GM12878 (cell line): ENCODE data around the gene SGSM2. TPM values are rescaled to one million over a fixed set of nuclear protein-coding genes. Genes with fewer than 3 reads are reported as not detected.

Source experiments
- ATAC-seq: fragments of 200-7000 bp; cut with Tn5 transposase; 3 replicates; pipeline ENCODE4 v1.9.1; 2020; ENCODE audit warnings: mild to moderate bottlenecking, moderate library complexity
- BruUV-seq: library from RNA; stranded (reverse); fragments of 400-500 nt; replicated peaks from 2 replicates; lab custom pipeline; 2021; lab: Mats Ljungman, UMichigan
- CTCF ChIA-PET: fragments of 300-600 bp; sonication (Branson Sonifier 250); formaldehyde crosslinking; extraction: SDS; loops from one replicate; lab custom pipeline; 2021; ENCODE audit warnings: inconsistent platforms; lab: Yijun Ruan, JAX
- POLR2A ChIA-PET: fragments of 350-600 bp; formaldehyde crosslinking; extraction: SDS; loops from one replicate; lab custom pipeline; 2021; ENCODE audit warnings: inconsistent platforms; lab: Charles Lee
- RAD21 ChIA-PET: fragments of 300-600 bp; sonication (Branson Sonifier 250); formaldehyde crosslinking; loops from one replicate; lab custom pipeline; 2023; ENCODE audit warnings: antibody characterized with exemption; ENCODE audit not compliant: unreplicated experiment; lab: Charles Lee
- SMC1A ChIA-PET: fragments of 300-600 bp; sonication (Branson Sonifier 250); formaldehyde crosslinking; loops from one replicate; lab custom pipeline; 2023; ENCODE audit not compliant: unreplicated experiment, uncharacterized antibody; lab: Charles Lee
- DNase-seq: peaks from one replicate; pipeline ENCODE4 v3.0.0-alpha.2; 2011; ENCODE audit warnings: low read depth, low spot score
- FAIRE-seq: peaks from 3 replicates; lab custom pipeline; 2011; peaks lifted over from hg19 to GRCh38; lab: Jason Lieb, UNC
- H2AFZ ChIP-seq: 2 replicates; pipeline ENCODE4 v1.6.0; 2011; ENCODE audit warnings: low read depth, low read length, control low read depth; ENCODE audit not compliant: control insufficient read depth
- H3K27ac ChIP-seq: 2 replicates; pipeline ENCODE4 v1.5.1; 2011; ENCODE audit warnings: control low read depth; ENCODE audit not compliant: control insufficient read depth, insufficient read depth
- H3K27me3 ChIP-seq, 2 experiments: replicated peaks in 1 of 2; 2 replicates each; pipeline versions ENCODE4 v1.6.0 to v1.6.1; 2011; ENCODE audit warnings: low read length in 1 of 2; ENCODE audit not compliant: control insufficient read depth in 2 of 2, insufficient read depth in 2 of 2
- H3K36me3 ChIP-seq, 2 experiments: 2 replicates each; pipeline ENCODE4 v1.5.1; 2011; ENCODE audit warnings: low read length in 1 of 2; ENCODE audit not compliant: control insufficient read depth in 2 of 2, insufficient read depth in 2 of 2
- H3K4me1 ChIP-seq: 2 replicates; pipeline ENCODE4 v1.6.1; 2011; ENCODE audit warnings: mild to moderate bottlenecking, low read length, moderate library complexity, mixed read lengths; ENCODE audit not compliant: control insufficient read depth, insufficient read depth
- H3K4me2 ChIP-seq: 2 replicates; pipeline ENCODE4 v1.6.0; 2011; ENCODE audit warnings: control low read depth; ENCODE audit not compliant: control insufficient read depth, insufficient read depth
- H3K4me3 ChIP-seq: fragments of 200-600 bp; sonication (generic); 2 replicates; pipeline ENCODE4 v1.5.1; 2016
- H3K79me2 ChIP-seq: 2 replicates; pipeline ENCODE4 v1.6.0; 2011; ENCODE audit warnings: low read length; ENCODE audit not compliant: control insufficient read depth, insufficient read depth
- H3K9ac ChIP-seq: 2 replicates; pipeline ENCODE4 v1.8.0; 2011; ENCODE audit warnings: low read length, control low read depth, mixed read lengths; ENCODE audit not compliant: control insufficient read depth, insufficient read depth
- H3K9me3 ChIP-seq: replicated peaks from 3 replicates; pipeline ENCODE4 v1.5.1; 2011; ENCODE audit warnings: mild to moderate bottlenecking, low read length; ENCODE audit not compliant: control insufficient read depth, insufficient read depth
- H4K20me1 ChIP-seq: 2 replicates; pipeline ENCODE4 v1.6.0; 2011; ENCODE audit not compliant: control insufficient read depth, insufficient read depth
- BMI1 ChIP-seq: fragments of 450-650 bp; IDR thresholded peaks from 2 replicates; pipeline ENCODE4 v1.6.1; 2016; ENCODE audit warnings: mild to moderate bottlenecking, moderate library complexity, borderline replicate concordance
- HDAC6 ChIP-seq: fragments of 200-600 bp; sonication (generic); IDR thresholded peaks from one replicate; pipeline ENCODE4 v1.8.0; 2017; ENCODE audit warnings: antibody characterized with exemption; ENCODE audit not compliant: unreplicated experiment
- IKZF2 ChIP-seq, 2 experiments: fragments of 450-650 bp; IDR thresholded peaks; 2 replicates each; pipeline ENCODE4 v1.6.1; 2017; ENCODE audit warnings: mild to moderate bottlenecking in 2 of 2, moderate library complexity in 2 of 2
- NFYB ChIP-seq: IDR thresholded peaks from 2 replicates; pipeline ENCODE4 v1.6.1; 2011; ENCODE audit warnings: low read depth, mild to moderate bottlenecking, low read length, improper control_type of control experiment, moderate library complexity; ENCODE audit not compliant: insufficient read depth
- NR2F1 ChIP-seq: fragments of 450-650 bp; conservative IDR thresholded peaks from 2 replicates; pipeline ENCODE4 v1.6.1; 2017; ENCODE audit warnings: mild to moderate bottlenecking
- POLR2A ChIP-seq: IDR thresholded peaks from 2 replicates; pipeline ENCODE4 v1.6.1; 2011; ENCODE audit warnings: low read depth, mild to moderate bottlenecking, low read length
- STAT3 ChIP-seq: IDR thresholded peaks from 2 replicates; pipeline ENCODE4 v1.6.1; 2011; ENCODE audit warnings: low read depth, low read length, improper control_type of control experiment
- SUPT20H ChIP-seq: IDR thresholded peaks from 2 replicates; pipeline ENCODE4 v1.6.1; 2011; ENCODE audit warnings: low read depth, mild to moderate bottlenecking, low read length, moderate library complexity, borderline replicate concordance; ENCODE audit not compliant: control insufficient read depth
- TBL1XR1 ChIP-seq: IDR thresholded peaks from 2 replicates; pipeline ENCODE4 v1.6.1; 2012; ENCODE audit warnings: low read depth, low read length, improper control_type of control experiment
- YBX1 ChIP-seq: fragments of 450-650 bp; IDR thresholded peaks from 2 replicates; pipeline ENCODE4 v1.6.1; 2016; ENCODE audit warnings: antibody characterized with exemption
- WGBS: methylation state at CpG from one replicate; pipeline ENCODE4 v1.1.6; 2016; ENCODE audit warnings: low lambda C conversion rate; ENCODE audit not compliant: insufficient replicate concordance, insufficient coverage; ENCODE audit errors: missing lambda C conversion rate; 5-methylcytosine and 5-hydroxymethylcytosine counted together
- in situ Hi-C: fragments of 300-500 bp; cut with MboI; formaldehyde crosslinking; loops from 9 replicates; pipeline ENCODE4 v1.14.3; 2018; ENCODE audit warnings: mixed read lengths
- intact Hi-C: fragments of 100-400 bp; cut with micrococcal nuclease; formaldehyde crosslinking; loops from one replicate; pipeline ENCODE4 v1.14.2; 2022; ENCODE audit not compliant: unreplicated experiment
- polyA plus RNA-seq, 11 experiments: library from polyadenylated mRNA; depleted of rRNA in 4 of 11; unstranded in 6 of 11; stranded (reverse) in 5 of 11; fragments of >200 nt; fragmentation: Nextera tagmentation in 4 of 11; fragmentation: Illumina TruSeq in 1 of 11; extraction: Ambion mirVana in 4 of 11; extraction: Trizol in 1 of 11; gene quantifications; 1 replicate in 1 of 11; 2 replicates in 10 of 11; pipeline versions ENCODE4 v1.2.1 to v1.2.3, GENCODE V29; 2011 to 2016; ENCODE audit warnings: inconsistent platforms in 2 of 11, missing spikeins in 2 of 11, low read depth in 1 of 11
- total RNA-seq, 4 experiments: library from RNA; depleted of rRNA in 3 of 4; stranded (reverse); fragments of >200 nt in 3 of 4; fragmentation: Illumina TruSeq in 1 of 4; extraction: Trizol in 1 of 4; gene quantifications; 2 replicates each; pipeline versions ENCODE4 v1.2.1 to v1.2.3, GENCODE V29; 2013 to 2021
- TF ChIP-seq, protein P1 (sequence below), 3 experiments: IDR thresholded peaks in 2 of 3; conservative IDR thresholded peaks in 1 of 3; 2 replicates each; pipeline ENCODE4 v1.5.1; 2011; ENCODE audit warnings: low read depth in 3 of 3, low read length in 3 of 3, mild to moderate bottlenecking in 3 of 3, control low read depth in 2 of 3, moderate library complexity in 2 of 3, inconsistent platforms in 1 of 3, mixed read lengths in 1 of 3; ENCODE audit not compliant: control insufficient read depth in 2 of 3, insufficient read depth in 1 of 3; ENCODE audit errors: extremely low read depth in 1 of 3
- TF ChIP-seq, protein P2 (sequence below): IDR thresholded peaks from 2 replicates; pipeline ENCODE4 v1.6.1; 2012; ENCODE audit warnings: improper control_type of control experiment, low read depth, low read length; ENCODE audit not compliant: insufficient replicate concordance

Gene SGSM2
- total and polyA plus RNA-seq, 10 of the 15 experiments (the other 5 are each of a cell fraction or from before 2014, with no cell fraction given), result 0.50 to 50.9 (median 18.5) TPM

DNA sequence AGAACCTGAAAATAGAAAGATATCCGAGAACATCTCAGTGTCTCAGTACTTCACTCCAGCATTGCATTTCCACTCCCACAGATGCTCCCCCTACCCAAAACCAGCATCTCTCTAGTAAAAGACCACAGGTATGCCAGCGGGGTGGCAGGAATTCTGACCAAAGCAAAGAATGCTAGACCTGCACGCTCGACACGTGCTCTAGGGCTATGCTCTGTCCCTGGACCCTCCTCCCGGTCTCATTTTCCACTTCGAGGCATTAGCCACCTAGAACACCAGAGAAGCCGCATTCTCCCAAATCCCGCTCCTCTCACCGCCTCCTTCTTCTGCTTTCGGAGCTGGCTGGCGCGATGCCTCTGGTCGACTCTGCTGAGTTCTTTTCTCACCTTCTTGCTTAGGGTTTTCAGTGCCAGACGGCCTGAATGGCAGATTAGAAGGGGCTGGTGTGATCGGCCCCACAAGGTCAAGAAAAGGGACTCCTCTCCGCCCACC, 1.5 kb upstream of the SGSM2 start (continued):
- TF ChIP-seq, protein P1, sequence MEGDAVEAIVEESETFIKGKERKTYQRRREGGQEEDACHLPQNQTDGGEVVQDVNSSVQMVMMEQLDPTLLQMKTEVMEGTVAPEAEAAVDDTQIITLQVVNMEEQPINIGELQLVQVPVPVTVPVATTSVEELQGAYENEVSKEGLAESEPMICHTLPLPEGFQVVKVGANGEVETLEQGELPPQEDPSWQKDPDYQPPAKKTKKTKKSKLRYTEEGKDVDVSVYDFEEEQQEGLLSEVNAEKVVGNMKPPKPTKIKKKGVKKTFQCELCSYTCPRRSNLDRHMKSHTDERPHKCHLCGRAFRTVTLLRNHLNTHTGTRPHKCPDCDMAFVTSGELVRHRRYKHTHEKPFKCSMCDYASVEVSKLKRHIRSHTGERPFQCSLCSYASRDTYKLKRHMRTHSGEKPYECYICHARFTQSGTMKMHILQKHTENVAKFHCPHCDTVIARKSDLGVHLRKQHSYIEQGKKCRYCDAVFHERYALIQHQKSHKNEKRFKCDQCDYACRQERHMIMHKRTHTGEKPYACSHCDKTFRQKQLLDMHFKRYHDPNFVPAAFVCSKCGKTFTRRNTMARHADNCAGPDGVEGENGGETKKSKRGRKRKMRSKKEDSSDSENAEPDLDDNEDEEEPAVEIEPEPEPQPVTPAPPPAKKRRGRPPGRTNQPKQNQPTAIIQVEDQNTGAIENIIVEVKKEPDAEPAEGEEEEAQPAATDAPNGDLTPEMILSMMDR (IDR thresholded peaks at IDR 0.05 in 2 of 3, conservative IDR thresholded peaks at IDR 0.05 in 1 of 3; ENCODE audit: control insufficient read depth in 2 of 3, extremely low read depth in 1 of 3, insufficient read depth in 1 of 3, low read depth in 3 of 3, low read length in 3 of 3), result no peak
- TF ChIP-seq YBX1, result no peak
- no peak for TF ChIP-seq BMI1
- no peak for TF ChIP-seq IKZF2 (IDR thresholded peaks at IDR 0.05)
- no peak for TF ChIP-seq HDAC6

DNA sequence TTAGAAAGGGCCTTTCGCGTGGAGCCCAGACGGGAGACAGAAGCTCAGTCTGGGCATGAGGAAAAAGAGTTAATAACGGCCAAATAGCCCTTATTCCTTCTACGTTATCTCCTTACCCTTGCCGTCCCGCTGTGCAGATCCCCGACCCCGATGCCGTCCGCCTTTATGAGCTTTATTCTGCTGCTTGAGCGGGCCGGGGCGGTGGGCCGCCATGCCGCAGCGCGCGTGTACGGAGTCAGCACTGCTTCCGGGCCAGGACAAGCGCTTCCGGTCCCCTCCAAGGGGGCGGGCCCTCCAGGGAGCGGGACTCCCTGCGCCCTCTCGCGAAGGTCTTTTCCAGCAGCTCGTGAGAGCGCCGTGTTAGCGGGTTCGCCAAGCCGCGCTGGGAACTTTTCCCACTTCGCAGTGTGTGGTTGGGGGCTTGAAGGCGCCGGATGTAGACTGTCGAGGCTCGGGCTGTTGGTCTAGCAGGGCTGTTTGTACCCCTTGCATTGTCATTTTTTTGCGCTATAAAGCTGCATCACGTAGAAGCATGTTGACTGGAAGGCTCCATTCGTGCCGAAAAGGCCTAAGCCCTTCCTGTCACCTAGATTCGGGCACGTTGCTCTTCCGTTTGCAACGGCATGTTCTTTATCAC, 968 bp upstream of the SGSM2 start, which contains the start of gene TSR1:
Gene TSR1, minus strand, starts transcription at position 243 of the 637 bp plus-strand sequence. Its CDS starts 30 bp downstream, at position 213.
- Histone ChIP-seq H3K27ac (peak within 1 kb of the TSS; percentile 86), H3K4me3 (peak within 1 kb of the TSS; percentile 92), H3K9ac (peak within 1 kb of the TSS; percentile 90), H3K27me3 (no peaks in the 10 kb centered on the region), H3K36me3 (peaks cover 5 to 27% of the 10 kb centered on the region in 2 experiments), H3K4me1 (peaks cover 5% of the 10 kb centered on the region), H4K20me1 (no peaks in the 10 kb centered on the region), H3K79me2 (peaks cover 54% of the 10 kb centered on the region), H3K4me2 (peak within 1 kb of the TSS; percentile 100), H2AFZ (peak within 1 kb of the TSS; percentile 86), H3K9me3 (no peaks in the 10 kb centered on the region)
- no TSS peak for BruUV-seq
- in situ Hi-C loops, result no loop called here
- under 1% methylated on average over 48 of the region's 48 CpGs for WGBS
- peak; percentile 94 for ATAC-seq
- POLR2A ChIA-PET, result interaction anchor here (0.6 to 2.8 kb wide), 10 partner anchors 21 to 619 kb away, joined by 3 to 12 read pairs (median 4); partner anchors contain the start of genes SMG6 and SRR
- CTCF ChIA-PET, result interaction anchor here (0.5 to 3.1 kb wide), 16 partner anchors 12 to 298 kb away, joined by 3 to 13 read pairs (median 4); partner anchors contain the start of gene SMG6
- RAD21 ChIA-PET, result interaction anchor here (0.9 to 2.6 kb wide), 13 partner anchors 15 to 619 kb away, joined by 3 to 11 read pairs (median 4); partner anchors contain the start of genes HIC1, SMG6 and SRR
- FAIRE-seq, result peak; percentile 86
- DNase-seq, result peak; percentile 55
- intact Hi-C loops, result loop anchor here (2.0 to 5.0 kb wide), 2 partner anchors 70 to 284 kb away; no protein-coding TSS in a partner anchor
- SMC1A ChIA-PET, result interaction anchor here (0.9 to 2.0 kb wide), 12 partner anchors 16 to 283 kb away, joined by 3 to 8 read pairs (median 4); no protein-coding TSS in a partner anchor
- TF ChIP-seq SUPT20H (no peak), NFYB (no peak), NR2F1 (peak; percentile 29; the same call in 1 of the 2 replicates), BMI1 (no peak), TBL1XR1 (peak; percentile 85), STAT3 (no peak), POLR2A (peak; percentile 94)
- TF ChIP-seq, protein P2, sequence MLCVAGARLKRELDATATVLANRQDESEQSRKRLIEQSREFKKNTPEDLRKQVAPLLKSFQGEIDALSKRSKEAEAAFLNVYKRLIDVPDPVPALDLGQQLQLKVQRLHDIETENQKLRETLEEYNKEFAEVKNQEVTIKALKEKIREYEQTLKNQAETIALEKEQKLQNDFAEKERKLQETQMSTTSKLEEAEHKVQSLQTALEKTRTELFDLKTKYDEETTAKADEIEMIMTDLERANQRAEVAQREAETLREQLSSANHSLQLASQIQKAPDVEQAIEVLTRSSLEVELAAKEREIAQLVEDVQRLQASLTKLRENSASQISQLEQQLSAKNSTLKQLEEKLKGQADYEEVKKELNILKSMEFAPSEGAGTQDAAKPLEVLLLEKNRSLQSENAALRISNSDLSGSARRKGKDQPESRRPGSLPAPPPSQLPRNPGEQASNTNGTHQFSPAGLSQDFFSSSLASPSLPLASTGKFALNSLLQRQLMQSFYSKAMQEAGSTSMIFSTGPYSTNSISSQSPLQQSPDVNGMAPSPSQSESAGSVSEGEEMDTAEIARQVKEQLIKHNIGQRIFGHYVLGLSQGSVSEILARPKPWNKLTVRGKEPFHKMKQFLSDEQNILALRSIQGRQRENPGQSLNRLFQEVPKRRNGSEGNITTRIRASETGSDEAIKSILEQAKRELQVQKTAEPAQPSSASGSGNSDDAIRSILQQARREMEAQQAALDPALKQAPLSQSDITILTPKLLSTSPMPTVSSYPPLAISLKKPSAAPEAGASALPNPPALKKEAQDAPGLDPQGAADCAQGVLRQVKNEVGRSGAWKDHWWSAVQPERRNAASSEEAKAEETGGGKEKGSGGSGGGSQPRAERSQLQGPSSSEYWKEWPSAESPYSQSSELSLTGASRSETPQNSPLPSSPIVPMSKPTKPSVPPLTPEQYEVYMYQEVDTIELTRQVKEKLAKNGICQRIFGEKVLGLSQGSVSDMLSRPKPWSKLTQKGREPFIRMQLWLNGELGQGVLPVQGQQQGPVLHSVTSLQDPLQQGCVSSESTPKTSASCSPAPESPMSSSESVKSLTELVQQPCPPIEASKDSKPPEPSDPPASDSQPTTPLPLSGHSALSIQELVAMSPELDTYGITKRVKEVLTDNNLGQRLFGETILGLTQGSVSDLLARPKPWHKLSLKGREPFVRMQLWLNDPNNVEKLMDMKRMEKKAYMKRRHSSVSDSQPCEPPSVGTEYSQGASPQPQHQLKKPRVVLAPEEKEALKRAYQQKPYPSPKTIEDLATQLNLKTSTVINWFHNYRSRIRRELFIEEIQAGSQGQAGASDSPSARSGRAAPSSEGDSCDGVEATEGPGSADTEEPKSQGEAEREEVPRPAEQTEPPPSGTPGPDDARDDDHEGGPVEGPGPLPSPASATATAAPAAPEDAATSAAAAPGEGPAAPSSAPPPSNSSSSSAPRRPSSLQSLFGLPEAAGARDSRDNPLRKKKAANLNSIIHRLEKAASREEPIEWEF, result no peak
